Fibroblast of the aortic adventitia (primary cell): ENCODE data around the gene MEF2A. TPM values are rescaled to one million over a fixed set of nuclear protein-coding genes. Genes with fewer than 3 reads are reported as not detected.

Experiments used
- DNase-seq: peaks from one replicate; pipeline ENCODE4 v3.0.0-alpha.2; 2010; ENCODE audit warnings: low read depth
- H3K4me3 ChIP-seq: 2 replicates; pipeline ENCODE4 v1.5.1; 2011; ENCODE audit warnings: low read depth, mild to moderate bottlenecking, control low read depth, low read length, moderate library complexity
- CTCF ChIP-seq: IDR thresholded peaks from 2 replicates; pipeline ENCODE4 v1.5.1; 2011; ENCODE audit warnings: mild to moderate bottlenecking, low read length, control low read depth, inconsistent platforms; ENCODE audit not compliant: insufficient read depth
- total RNA-seq: library from RNA; depleted of rRNA; stranded (reverse); fragments of >200 nt; gene quantifications from 2 replicates; pipeline ENCODE4 v1.2.3, GENCODE V29; 2012; ENCODE audit warnings: low replicate concordance

MEF2A gene
- total RNA-seq, 1 donor = 95.1 TPM

DNA sequence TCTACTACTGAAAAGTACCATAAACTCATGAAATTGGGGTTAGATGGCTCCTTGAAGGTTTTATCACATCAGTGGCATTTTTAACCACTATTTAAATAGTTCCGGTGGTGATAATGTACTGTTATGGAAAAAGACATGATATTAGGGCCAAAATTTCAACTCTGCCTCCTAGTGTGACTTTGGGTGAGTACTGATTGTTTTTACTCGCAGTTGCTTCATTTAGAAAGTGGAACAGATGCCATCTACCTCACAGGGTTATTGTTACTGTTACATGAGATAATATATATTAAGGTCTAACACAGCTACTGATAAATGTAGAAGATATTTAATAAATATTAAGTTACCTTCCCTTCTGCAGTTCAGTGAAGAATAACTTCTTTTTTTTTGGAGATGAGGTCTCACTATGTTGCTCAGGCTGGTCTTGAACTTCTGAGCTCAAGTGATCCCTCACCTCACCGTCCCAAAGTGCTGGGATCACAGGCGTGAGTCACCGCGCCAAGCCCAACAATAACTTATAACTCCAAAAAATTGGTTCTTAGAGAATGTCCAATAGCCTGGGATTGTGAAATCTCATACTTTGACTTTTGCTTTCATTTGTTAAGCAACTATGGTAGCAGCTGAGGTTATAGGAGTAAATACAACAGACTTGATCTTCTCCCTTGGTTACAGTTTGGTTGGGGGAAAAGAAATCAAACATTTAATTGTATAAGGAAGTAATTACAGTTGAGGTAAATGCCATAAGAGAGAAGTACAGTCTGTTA lies 48.3 kb downstream of the MEF2A start:
- peak; percentile 71 for DNase-seq
- no peak for TF ChIP-seq CTCF

GRCh38 chr15:99614749-99615288 lies 49.0 kb downstream of the MEF2A start:
- no peak for TF ChIP-seq CTCF

More for the DNA sequence above, 48.3 kb downstream of the MEF2A start:
- H3K4me3 ChIP-seq = no peak overlapping the region

GRCh38 chr15:99615460-99615859 lies 49.7 kb downstream of the MEF2A start:
- DNase-seq = no peak
- no peak for TF ChIP-seq CTCF
- no peak overlapping the region for H3K4me3 ChIP-seq

More at GRCh38 chr15:99614749-99615288, 49.0 kb downstream of the MEF2A start:
- DNase-seq = peak; percentile 18
- H3K4me3 ChIP-seq = no peak overlapping the region

DNA sequence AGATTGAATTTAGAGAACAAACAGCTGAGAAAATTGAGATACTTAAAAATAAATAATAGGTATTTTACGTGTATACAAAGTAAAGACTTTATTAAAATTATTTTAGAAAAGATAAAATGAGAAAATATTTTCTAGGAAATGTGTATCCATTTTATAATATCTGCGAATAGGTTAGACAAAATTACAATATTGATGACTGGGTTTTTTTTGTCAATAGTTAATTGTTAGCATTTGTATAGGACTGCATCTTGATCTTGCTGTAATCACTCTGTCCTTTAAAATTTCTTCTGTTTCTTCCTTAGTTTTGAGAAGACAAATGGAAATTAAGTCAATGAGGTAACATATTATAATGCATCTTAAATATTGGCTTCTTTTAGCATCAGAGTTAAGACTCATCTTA lies 50.3 kb downstream of the MEF2A start:
- no peak for TF ChIP-seq CTCF
- DNase-seq = no peak

GRCh38 chr15:99616773-99617342 lies 51.1 kb downstream of the MEF2A start:
- H3K4me3 ChIP-seq = no peak overlapping the region
- no peak for TF ChIP-seq CTCF
- DNase-seq = no peak

More for the DNA sequence above, 50.3 kb downstream of the MEF2A start:
- no peak overlapping the region for H3K4me3 ChIP-seq

DNA sequence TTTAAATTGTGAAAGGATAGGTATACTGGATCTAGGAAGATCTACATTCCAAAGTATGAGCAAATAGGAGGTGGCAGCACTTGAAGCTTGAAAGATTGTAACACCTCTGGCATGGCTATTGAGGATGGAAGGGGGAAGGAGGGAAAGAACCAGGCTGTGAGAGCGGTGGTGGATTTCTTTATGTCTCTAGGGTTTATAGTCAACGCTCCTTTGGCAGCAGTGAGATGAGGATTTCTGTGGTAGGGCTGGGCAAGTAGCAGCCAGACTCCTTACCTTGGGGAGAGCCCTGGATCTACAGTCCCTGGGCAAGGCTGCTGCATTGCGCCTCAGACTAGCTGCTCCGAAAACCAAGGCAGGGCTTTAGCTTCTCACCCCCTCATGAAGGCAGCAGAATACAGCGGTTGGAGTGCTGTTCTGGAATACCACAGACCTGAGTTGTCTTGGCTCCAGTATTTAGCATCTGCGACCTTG lies 53.2 kb downstream of the MEF2A start:
- no peak for TF ChIP-seq CTCF
- peak; percentile 49 for DNase-seq
- no peak overlapping the region for H3K4me3 ChIP-seq
